Epidermal melanocyte (primary cell): Measurements from ENCODE around the gene NTSR1.

Experiments used
- DNase-seq: peaks from one replicate; pipeline ENCODE4 v3.0.0; 2011; ENCODE audit warnings: low spot score; ENCODE audit not compliant: insufficient read length

The NTSR1 gene

GRCh38 chr20:62707921-62708521, 615 bp upstream of the NTSR1 start:
- DNase-seq, result no peak

- no peak for DNase-seq
These were observed 885 bp downstream of the NTSR1 start for GRCh38 chr20:62709537-62709905.

DNA sequence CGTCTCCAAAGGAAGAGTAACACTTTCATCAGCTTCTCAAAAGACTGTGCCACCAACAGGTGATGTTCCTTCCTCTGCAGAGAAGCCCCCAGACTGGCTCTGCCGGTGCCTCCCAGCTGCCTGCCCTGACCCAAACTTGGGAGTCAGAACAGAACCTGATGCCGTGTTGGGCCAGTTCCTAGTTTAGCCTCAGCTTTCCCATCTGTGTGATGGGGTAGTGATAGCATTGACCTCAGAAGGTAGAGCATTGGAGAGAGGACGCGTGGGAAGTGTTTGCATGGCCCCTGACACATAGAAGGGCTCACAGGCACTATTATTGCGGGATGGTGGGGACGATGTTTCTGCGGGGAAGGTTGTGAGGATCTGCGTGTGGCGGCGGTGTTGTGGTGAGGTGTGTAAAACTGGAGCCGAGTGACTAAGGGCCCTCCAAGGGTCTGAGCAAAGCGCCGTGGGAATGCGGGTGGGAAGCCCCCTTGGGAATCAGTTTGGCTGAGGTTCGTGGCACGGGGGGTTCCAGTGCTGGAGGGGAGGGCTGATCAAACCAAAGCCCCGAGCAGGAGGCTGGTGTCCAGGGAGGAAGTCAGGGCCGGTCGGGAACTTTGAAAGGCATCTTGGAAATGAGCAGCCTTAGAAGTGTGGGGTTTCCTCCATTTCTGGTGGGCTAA, 1.7 kb downstream of the NTSR1 start:
- no peak for DNase-seq

DNA sequence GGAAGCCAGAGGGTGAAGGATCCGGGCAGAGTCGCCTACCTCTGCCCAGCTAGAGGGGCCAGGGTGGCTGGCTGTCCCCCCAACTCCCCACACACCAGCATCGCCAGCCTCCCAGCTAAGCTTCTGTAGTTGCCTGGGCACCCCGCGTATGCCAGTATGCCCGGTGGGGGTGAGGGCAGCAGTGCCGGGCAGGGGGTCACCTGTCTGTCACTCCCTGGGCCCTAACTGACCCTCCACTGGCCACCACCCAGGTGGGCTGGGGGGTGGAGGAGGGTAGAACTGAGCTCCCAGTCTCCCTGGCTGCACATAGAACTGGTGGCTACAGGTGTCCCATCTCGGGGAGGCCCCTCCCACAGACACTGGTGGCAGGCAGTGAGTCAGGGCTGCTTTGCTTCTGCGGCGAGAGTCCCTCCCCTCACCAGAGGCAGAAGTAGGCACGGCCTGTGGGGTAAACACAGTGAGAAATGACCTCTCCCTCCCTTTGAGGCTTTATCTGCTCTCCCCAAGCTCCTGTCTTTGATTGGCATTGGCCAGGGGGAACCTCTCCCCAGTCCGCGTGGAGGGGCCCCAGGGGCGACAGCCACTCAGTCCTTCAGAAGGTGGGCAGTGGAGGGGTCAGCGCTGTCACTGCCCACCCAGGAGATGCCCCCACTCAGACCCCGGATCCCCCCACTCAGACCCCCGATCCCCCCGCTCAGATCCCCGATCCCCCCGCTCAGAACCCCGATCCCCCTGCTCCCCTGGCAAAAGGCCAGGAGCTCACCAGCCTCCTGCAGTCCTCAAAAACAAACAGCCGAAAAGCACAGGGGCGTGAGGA, 2.5 kb downstream of the NTSR1 start:
- no peak for DNase-seq

- no peak for DNase-seq
These were observed 3.1 kb downstream of the NTSR1 start for GRCh38 chr20:62711703-62712101.

- DNase-seq, result no peak
These were observed 4.0 kb downstream of the NTSR1 start for GRCh38 chr20:62712606-62713005.

DNA sequence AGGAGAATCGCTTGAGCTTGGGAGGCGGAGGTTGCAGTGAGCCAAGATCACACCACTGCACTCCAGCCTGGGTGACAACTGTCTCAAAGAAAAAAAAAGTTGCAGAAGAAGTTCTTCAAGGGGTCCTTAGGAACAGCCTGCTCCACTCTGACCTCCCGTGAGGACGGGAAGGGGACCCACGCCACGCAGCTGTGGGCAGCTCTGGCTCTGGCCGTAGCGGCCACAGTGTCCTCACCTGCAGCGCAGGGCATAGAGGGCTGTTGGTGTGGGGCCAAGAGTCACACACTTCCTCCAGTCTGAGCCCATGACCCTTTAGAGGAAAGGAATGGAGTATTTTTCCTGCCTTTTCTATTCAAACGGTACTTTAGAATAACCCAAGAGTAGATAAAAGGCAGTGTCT, 5.4 kb downstream of the NTSR1 start:
- DNase-seq, result no peak

- DNase-seq, result no peak
These were observed 6.2 kb downstream of the NTSR1 start for GRCh38 chr20:62714799-62715198.

DNA sequence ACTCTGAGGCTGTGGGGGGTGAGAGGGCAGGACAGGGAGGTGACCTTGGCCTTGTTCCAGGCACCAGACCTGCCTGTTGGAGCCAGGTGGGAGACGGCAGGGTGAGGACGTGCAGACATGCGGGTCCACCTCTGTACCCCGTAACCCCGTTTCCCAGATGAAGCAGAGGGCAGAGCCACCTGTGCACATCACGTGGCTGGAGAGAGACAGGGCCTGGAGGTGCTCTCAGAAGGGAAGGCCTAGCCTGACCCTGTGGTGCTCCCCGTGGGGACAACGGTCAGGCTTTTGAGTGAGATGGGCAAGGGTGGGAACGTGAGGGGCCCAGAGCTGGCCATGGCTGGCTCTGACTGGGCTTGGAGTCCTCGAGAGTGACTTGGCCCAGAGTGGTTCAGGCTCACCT, 6.6 kb downstream of the NTSR1 start:
- no peak for DNase-seq

GRCh38 chr20:62716198-62716940, 7.7 kb downstream of the NTSR1 start:
- no peak for DNase-seq

- no peak for DNase-seq
These were observed 8.3 kb downstream of the NTSR1 start for GRCh38 chr20:62716941-62717310.

DNA sequence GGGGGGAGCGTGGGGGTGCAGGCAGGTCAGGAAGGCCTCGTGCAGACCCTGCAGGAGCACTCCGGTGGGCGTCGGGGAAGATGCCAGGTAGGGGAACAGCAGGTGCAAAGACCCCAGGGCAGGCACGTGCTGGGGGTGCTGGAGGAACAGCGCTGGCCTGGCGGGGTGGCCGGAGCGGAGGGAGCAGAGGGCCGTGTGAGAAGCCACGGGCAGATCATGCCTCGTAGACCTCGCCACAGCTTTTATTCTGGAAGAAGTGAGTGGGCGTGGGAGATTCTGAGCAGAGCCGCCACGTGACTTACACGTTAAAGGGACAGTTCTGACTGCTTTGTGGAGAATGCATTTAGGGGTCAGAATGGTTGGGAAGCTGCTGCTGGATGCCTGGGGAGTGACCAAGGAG, 9.3 kb downstream of the NTSR1 start:
- no peak for DNase-seq

GRCh38 chr20:62718546-62718945, 9.9 kb downstream of the NTSR1 start:
- DNase-seq, result no peak

GRCh38 chr20:62719250-62719935, 10.8 kb downstream of the NTSR1 start:
- no peak for DNase-seq

- DNase-seq, result no peak
These were observed 13.1 kb downstream of the NTSR1 start for GRCh38 chr20:62721511-62722370.

DNA sequence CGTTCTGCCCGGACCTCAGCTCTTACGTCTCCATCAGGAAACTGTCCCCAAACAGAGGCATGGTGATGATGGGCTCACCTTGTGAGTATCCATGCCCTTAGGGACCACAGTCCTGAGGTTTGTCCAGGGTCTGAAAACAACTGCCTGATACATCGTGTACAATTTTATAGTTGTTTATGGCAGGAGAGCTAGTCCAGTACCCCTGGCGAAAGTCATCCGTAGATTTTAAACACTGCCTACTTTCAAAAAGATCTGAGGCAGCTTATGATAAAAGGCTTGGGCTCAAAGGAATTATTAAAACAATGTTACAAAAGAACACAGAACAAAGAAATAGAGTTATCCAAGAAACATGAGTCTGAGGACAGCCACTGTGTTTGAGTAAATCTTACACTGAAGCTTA, 14.0 kb downstream of the NTSR1 start:
- DNase-seq, result no peak

DNA sequence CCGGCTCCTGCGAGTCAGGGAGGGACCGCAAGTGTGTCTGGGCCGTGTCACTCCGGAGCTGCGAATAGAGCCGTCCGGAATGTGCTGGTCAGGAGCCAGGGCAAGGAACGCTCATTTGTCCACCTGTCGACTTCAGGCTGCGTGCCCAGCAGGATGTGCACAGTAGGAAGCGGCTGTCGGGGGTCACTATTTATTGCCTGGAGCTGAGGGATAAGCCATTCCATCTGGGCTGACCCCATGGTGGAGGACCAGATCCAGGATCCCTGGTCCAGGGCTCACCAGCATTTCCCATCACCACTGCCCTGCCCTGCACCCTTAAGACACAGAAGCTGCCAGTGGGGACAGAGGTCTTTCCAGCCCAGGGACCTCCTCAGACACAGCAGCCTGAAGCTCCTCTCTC, 14.7 kb downstream of the NTSR1 start:
- no peak for DNase-seq

- DNase-seq, result no peak
These were observed 15.3 kb downstream of the NTSR1 start for GRCh38 chr20:62723768-62724450.

DNA sequence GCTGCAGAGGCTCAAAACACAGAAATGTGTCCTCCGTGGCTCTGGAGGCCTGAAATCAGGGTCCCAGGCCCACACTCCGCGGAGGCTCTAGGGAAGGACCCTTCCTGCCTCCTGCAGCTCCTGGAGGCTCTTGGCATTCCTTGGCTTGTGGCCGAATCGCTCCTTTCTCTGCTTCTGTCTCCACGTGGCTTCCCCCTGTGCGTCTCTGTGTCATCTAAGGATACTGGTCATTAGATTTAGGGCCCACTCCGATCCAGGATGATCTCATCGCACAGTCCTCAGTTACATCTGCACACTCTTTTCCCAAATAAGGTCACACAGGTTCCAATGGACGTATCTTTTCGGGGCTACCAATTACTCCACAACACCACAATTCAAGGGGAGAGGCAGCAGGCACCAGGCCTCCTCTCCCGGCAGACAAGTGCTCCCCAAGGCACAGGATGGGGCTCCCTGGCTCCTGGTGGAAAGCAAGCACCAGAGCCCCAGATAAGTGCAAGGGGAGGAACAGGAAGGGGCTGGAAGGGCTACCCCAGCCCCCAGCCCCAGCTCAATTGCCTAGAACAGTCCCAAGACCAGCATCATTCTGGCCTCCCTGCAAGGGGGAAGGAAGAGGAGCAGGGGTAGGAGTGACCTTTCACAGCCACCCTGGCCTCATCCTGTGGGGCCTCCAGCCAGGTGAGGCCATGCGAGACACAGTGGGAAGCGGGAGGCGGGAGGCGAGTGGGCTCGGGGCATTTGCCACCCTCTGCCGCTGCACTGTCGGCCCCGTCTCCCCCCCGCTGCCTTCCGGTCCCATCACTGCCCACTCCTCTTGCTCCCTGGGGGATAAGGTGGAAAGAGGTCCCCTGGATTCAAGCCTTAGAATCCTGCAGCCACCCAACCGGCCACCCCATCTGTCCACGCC, 16.3 kb downstream of the NTSR1 start:
- DNase-seq, result no peak
